Panc1 (cell line): ENCODE results near the gene RALGPS1. TPM values are rescaled to one million over a fixed set of nuclear protein-coding genes. Genes with fewer than 3 reads are reported as not detected.

ENCODE experiments used
- ATAC-seq: fragments of 200-7000 bp; cut with Tn5 transposase; 2 replicates; pipeline ENCODE4 v1.9.1; 2020; ENCODE audit warnings: mild to moderate bottlenecking, moderate library complexity
- BruUV-seq: library from RNA; stranded (reverse); fragments of 400-500 nt; replicated peaks from 2 replicates; lab custom pipeline; 2021; lab: Mats Ljungman, UMichigan
- CTCF ChIA-PET: fragments of 300-600 bp; sonication (Branson Sonifier 250); formaldehyde crosslinking; loops from one replicate; lab custom pipeline; 2022; ENCODE audit warnings: antibody characterized with exemption; lab: Charles Lee
- POLR2A ChIA-PET: fragments of 300-600 bp; sonication (Branson Sonifier 250); formaldehyde crosslinking; loops from one replicate; lab custom pipeline; 2022; ENCODE audit warnings: antibody characterized with exemption; lab: Charles Lee
- DNase-seq: peaks from one replicate; pipeline ENCODE4 v3.0.0-alpha.2; 2010; ENCODE audit warnings: low read depth, low spot score
- H3K27ac ChIP-seq: 2 replicates; pipeline ENCODE4 v1.5.1; 2011; ENCODE audit warnings: mild to moderate bottlenecking, low read length, inconsistent platforms
- H3K27me3 ChIP-seq: fragments of 200-500 bp; sonication (Bioruptor generic); 2 replicates; pipeline ENCODE4 v1.6.0; 2014; ENCODE audit warnings: low read length, inconsistent platforms; ENCODE audit not compliant: control insufficient read depth, insufficient read depth
- H3K36me3 ChIP-seq: fragments of 200-500 bp; sonication (Bioruptor generic); 2 replicates; pipeline ENCODE4 v1.5.1; 2014; ENCODE audit warnings: inconsistent platforms, mild to moderate bottlenecking, low read length, moderate library complexity; ENCODE audit not compliant: control insufficient read depth, insufficient read depth
- H3K4me1 ChIP-seq: 2 replicates; pipeline ENCODE4 v1.5.1; 2011; ENCODE audit warnings: inconsistent platforms, mild to moderate bottlenecking, low read length, moderate library complexity; ENCODE audit not compliant: control insufficient read depth, insufficient read depth
- H3K4me3 ChIP-seq, 2 experiments: 2 replicates each; pipeline ENCODE4 v1.5.1; 2011 to 2012; ENCODE audit warnings: low read depth in 2 of 2, low read length in 2 of 2, mild to moderate bottlenecking in 2 of 2, inconsistent platforms in 1 of 2, moderate library complexity in 1 of 2
- H3K9me3 ChIP-seq: fragments of 200-500 bp; sonication (Bioruptor generic); 2 replicates; pipeline ENCODE4 v1.5.1; 2014; ENCODE audit warnings: low read depth, mild to moderate bottlenecking, inconsistent platforms, low read length, moderate library complexity; ENCODE audit not compliant: control insufficient read depth, insufficient read depth
- CTCF ChIP-seq: fragments of 450-650 bp; IDR thresholded peaks from 2 replicates; pipeline ENCODE4 v1.5.1; 2017; ENCODE audit warnings: mild to moderate bottlenecking
- POLR2AphosphoS5 ChIP-seq: IDR thresholded peaks from 2 replicates; pipeline ENCODE4 v1.6.1; 2012; ENCODE audit warnings: mild to moderate bottlenecking, low read depth, low read length, moderate library complexity
- SIN3A ChIP-seq: IDR thresholded peaks from 2 replicates; pipeline ENCODE4 v1.6.1; 2012; ENCODE audit warnings: low read depth, mild to moderate bottlenecking, low read length, moderate library complexity, borderline replicate concordance; ENCODE audit not compliant: insufficient read depth
- TCF7L2 ChIP-seq: IDR thresholded peaks from 2 replicates; pipeline ENCODE4 v1.6.1; 2011; ENCODE audit warnings: mild to moderate bottlenecking, low read depth, low read length, inconsistent platforms
- in situ Hi-C: cut with HindIII; loops from 2 replicates; pipeline ENCODE4 v1.10.0; 2016; ENCODE audit warnings: low sequenced_read_pairs, low pct_unique_long_range_greater_than_20kb
- intact Hi-C: fragments of 100-400 bp; cut with micrococcal nuclease; formaldehyde crosslinking; loops from one replicate; pipeline ENCODE4 v1.10.0; 2022; ENCODE audit not compliant: unreplicated experiment
- total RNA-seq: library from RNA; stranded (reverse); gene quantifications from one replicate; pipeline ENCODE4 v1.2.1, GENCODE V29; 2021; ENCODE audit not compliant: unreplicated experiment
- TF ChIP-seq, protein P1 (sequence below), 2 experiments: IDR thresholded peaks; 2 replicates each; pipeline ENCODE4 v1.6.1; 2011 to 2012; ENCODE audit warnings: low read depth in 2 of 2, control low read depth in 1 of 2, low read length in 1 of 2, mild to moderate bottlenecking in 1 of 2, moderate library complexity in 1 of 2; ENCODE audit not compliant: insufficient read depth in 1 of 2

RALGPS1 gene
- total RNA-seq, 1 experiment from 2014 or later: 7.2 TPM

DNA sequence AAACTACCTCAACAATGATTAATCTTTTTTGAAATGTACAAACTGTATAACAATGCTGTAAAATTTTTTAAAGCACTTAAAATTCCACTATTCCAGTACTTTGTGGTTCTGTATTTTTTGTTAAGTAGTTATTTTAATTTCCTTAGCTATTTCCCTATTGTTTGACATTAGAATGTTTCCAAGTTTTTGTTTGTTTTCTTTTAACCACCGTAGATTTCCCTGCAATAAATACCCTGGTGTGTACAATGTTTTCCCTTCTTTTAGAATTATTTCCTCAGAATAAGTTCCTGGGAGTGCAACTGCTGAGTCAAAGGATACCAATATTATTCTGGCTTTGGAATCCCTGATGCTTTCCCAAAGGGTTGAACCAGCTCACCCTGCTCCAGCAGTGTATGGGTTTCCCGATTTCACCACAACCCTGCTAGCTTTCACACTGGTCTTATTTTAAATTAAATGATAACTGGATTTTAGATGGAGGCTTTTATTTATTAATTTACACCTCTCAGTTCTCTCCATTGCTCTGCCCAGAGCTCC is 228.4 kb downstream of the RALGPS1 start:
- CTCF ChIA-PET: no interaction called here
- POLR2A ChIA-PET: no interaction called here
- Histone ChIP-seq H3K4me3 (no peak overlapping the region), H3K9me3 (no peaks in the 10 kb centered on the region), H3K27me3 (no peaks in the 10 kb centered on the region), H3K36me3 (no peaks in the 10 kb centered on the region), H3K27ac (no peak overlapping the region), H3K4me1 (no peaks in the 10 kb centered on the region)
- in situ Hi-C loops: no loop called here
- TF ChIP-seq TCF7L2: no peak
- TF ChIP-seq CTCF: no peak
- TF ChIP-seq, protein P1, sequence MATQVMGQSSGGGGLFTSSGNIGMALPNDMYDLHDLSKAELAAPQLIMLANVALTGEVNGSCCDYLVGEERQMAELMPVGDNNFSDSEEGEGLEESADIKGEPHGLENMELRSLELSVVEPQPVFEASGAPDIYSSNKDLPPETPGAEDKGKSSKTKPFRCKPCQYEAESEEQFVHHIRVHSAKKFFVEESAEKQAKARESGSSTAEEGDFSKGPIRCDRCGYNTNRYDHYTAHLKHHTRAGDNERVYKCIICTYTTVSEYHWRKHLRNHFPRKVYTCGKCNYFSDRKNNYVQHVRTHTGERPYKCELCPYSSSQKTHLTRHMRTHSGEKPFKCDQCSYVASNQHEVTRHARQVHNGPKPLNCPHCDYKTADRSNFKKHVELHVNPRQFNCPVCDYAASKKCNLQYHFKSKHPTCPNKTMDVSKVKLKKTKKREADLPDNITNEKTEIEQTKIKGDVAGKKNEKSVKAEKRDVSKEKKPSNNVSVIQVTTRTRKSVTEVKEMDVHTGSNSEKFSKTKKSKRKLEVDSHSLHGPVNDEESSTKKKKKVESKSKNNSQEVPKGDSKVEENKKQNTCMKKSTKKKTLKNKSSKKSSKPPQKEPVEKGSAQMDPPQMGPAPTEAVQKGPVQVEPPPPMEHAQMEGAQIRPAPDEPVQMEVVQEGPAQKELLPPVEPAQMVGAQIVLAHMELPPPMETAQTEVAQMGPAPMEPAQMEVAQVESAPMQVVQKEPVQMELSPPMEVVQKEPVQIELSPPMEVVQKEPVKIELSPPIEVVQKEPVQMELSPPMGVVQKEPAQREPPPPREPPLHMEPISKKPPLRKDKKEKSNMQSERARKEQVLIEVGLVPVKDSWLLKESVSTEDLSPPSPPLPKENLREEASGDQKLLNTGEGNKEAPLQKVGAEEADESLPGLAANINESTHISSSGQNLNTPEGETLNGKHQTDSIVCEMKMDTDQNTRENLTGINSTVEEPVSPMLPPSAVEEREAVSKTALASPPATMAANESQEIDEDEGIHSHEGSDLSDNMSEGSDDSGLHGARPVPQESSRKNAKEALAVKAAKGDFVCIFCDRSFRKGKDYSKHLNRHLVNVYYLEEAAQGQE (IDR thresholded peaks at IDR 0.05; ENCODE audit: insufficient read depth in 1 of 2, low read depth in 2 of 2, low read length in 1 of 2): no peak
- no peak for TF ChIP-seq POLR2AphosphoS5
- TF ChIP-seq SIN3A: no peak
- ATAC-seq (no peak), DNase-seq (no peak)
- intact Hi-C loops: no loop called here
- BruUV-seq: no TSS peak

- CTCF ChIA-PET: no interaction called here
- Histone ChIP-seq H3K9me3 (no peaks in the 10 kb centered on the region), H3K27ac (no peak overlapping the region), H3K27me3 (no peaks in the 10 kb centered on the region), H3K36me3 (no peaks in the 10 kb centered on the region), H3K4me1 (no peaks in the 10 kb centered on the region), H3K4me3 (no peak overlapping the region)
- intact Hi-C loops: no loop called here
- DNase-seq (no peak), ATAC-seq (no peak)
- in situ Hi-C loops: no loop called here
- no peak for TF ChIP-seq POLR2AphosphoS5
- TF ChIP-seq CTCF: no peak
- TF ChIP-seq, protein P1 (IDR thresholded peaks at IDR 0.05; ENCODE audit: insufficient read depth in 1 of 2, low read depth in 2 of 2, low read length in 1 of 2): no peak
- no peak for TF ChIP-seq SIN3A
- TF ChIP-seq TCF7L2: no peak
- BruUV-seq: no TSS peak
- POLR2A ChIA-PET: no interaction called here
Measured at GRCh38 chr9:127143920-127144465, 229.4 kb downstream of the RALGPS1 start.
